Panc1 (cell line): ENCODE data around the gene CMIP. TPM values are rescaled to one million over a fixed set of nuclear protein-coding genes. Genes with fewer than 3 reads are reported as not detected.

Source experiments
- ATAC-seq: fragments of 200-7000 bp; cut with Tn5 transposase; 2 replicates; pipeline ENCODE4 v1.9.1; 2020; ENCODE audit warnings: mild to moderate bottlenecking, moderate library complexity
- BruUV-seq: library from RNA; stranded (reverse); fragments of 400-500 nt; replicated peaks from 2 replicates; lab custom pipeline; 2021; lab: Mats Ljungman, UMichigan
- CTCF ChIA-PET: fragments of 300-600 bp; sonication (Branson Sonifier 250); formaldehyde crosslinking; loops from one replicate; lab custom pipeline; 2022; ENCODE audit warnings: antibody characterized with exemption; lab: Charles Lee
- POLR2A ChIA-PET: fragments of 300-600 bp; sonication (Branson Sonifier 250); formaldehyde crosslinking; loops from one replicate; lab custom pipeline; 2022; ENCODE audit warnings: antibody characterized with exemption; lab: Charles Lee
- DNase-seq: peaks from one replicate; pipeline ENCODE4 v3.0.0-alpha.2; 2010; ENCODE audit warnings: low read depth, low spot score
- H3K27ac ChIP-seq: 2 replicates; pipeline ENCODE4 v1.5.1; 2011; ENCODE audit warnings: mild to moderate bottlenecking, low read length, inconsistent platforms
- H3K27me3 ChIP-seq: fragments of 200-500 bp; sonication (Bioruptor generic); 2 replicates; pipeline ENCODE4 v1.6.0; 2014; ENCODE audit warnings: low read length, inconsistent platforms; ENCODE audit not compliant: control insufficient read depth, insufficient read depth
- H3K36me3 ChIP-seq: fragments of 200-500 bp; sonication (Bioruptor generic); 2 replicates; pipeline ENCODE4 v1.5.1; 2014; ENCODE audit warnings: inconsistent platforms, mild to moderate bottlenecking, low read length, moderate library complexity; ENCODE audit not compliant: control insufficient read depth, insufficient read depth
- H3K4me1 ChIP-seq: 2 replicates; pipeline ENCODE4 v1.5.1; 2011; ENCODE audit warnings: inconsistent platforms, mild to moderate bottlenecking, low read length, moderate library complexity; ENCODE audit not compliant: control insufficient read depth, insufficient read depth
- H3K4me3 ChIP-seq, 2 experiments: 2 replicates each; pipeline ENCODE4 v1.5.1; 2011 to 2012; ENCODE audit warnings: low read depth in 2 of 2, low read length in 2 of 2, mild to moderate bottlenecking in 2 of 2, inconsistent platforms in 1 of 2, moderate library complexity in 1 of 2
- H3K9me3 ChIP-seq: fragments of 200-500 bp; sonication (Bioruptor generic); 2 replicates; pipeline ENCODE4 v1.5.1; 2014; ENCODE audit warnings: low read depth, mild to moderate bottlenecking, inconsistent platforms, low read length, moderate library complexity; ENCODE audit not compliant: control insufficient read depth, insufficient read depth
- CTCF ChIP-seq: fragments of 450-650 bp; IDR thresholded peaks from 2 replicates; pipeline ENCODE4 v1.5.1; 2017; ENCODE audit warnings: mild to moderate bottlenecking
- POLR2AphosphoS5 ChIP-seq: IDR thresholded peaks from 2 replicates; pipeline ENCODE4 v1.6.1; 2012; ENCODE audit warnings: mild to moderate bottlenecking, low read depth, low read length, moderate library complexity
- SIN3A ChIP-seq: IDR thresholded peaks from 2 replicates; pipeline ENCODE4 v1.6.1; 2012; ENCODE audit warnings: low read depth, mild to moderate bottlenecking, low read length, moderate library complexity, borderline replicate concordance; ENCODE audit not compliant: insufficient read depth
- TCF7L2 ChIP-seq: IDR thresholded peaks from 2 replicates; pipeline ENCODE4 v1.6.1; 2011; ENCODE audit warnings: mild to moderate bottlenecking, low read depth, low read length, inconsistent platforms
- in situ Hi-C: cut with HindIII; loops from 2 replicates; pipeline ENCODE4 v1.10.0; 2016; ENCODE audit warnings: low sequenced_read_pairs, low pct_unique_long_range_greater_than_20kb
- intact Hi-C: fragments of 100-400 bp; cut with micrococcal nuclease; formaldehyde crosslinking; loops from one replicate; pipeline ENCODE4 v1.10.0; 2022; ENCODE audit not compliant: unreplicated experiment
- total RNA-seq: library from RNA; stranded (reverse); gene quantifications from one replicate; pipeline ENCODE4 v1.2.1, GENCODE V29; 2021; ENCODE audit not compliant: unreplicated experiment
- TF ChIP-seq, protein P1 (sequence below), 2 experiments: IDR thresholded peaks; 2 replicates each; pipeline ENCODE4 v1.6.1; 2011 to 2012; ENCODE audit warnings: low read depth in 2 of 2, control low read depth in 1 of 2, low read length in 1 of 2, mild to moderate bottlenecking in 1 of 2, moderate library complexity in 1 of 2; ENCODE audit not compliant: insufficient read depth in 1 of 2

CMIP gene
- total RNA-seq, 1 experiment from 2014 or later: 49.7 TPM

- no peak for ATAC-seq
- no peak overlapping the region for H3K4me3 ChIP-seq
- intact Hi-C loops (no loop called here), in situ Hi-C loops (no loop called here)
- no TSS peak for BruUV-seq
- TF ChIP-seq, protein P1, sequence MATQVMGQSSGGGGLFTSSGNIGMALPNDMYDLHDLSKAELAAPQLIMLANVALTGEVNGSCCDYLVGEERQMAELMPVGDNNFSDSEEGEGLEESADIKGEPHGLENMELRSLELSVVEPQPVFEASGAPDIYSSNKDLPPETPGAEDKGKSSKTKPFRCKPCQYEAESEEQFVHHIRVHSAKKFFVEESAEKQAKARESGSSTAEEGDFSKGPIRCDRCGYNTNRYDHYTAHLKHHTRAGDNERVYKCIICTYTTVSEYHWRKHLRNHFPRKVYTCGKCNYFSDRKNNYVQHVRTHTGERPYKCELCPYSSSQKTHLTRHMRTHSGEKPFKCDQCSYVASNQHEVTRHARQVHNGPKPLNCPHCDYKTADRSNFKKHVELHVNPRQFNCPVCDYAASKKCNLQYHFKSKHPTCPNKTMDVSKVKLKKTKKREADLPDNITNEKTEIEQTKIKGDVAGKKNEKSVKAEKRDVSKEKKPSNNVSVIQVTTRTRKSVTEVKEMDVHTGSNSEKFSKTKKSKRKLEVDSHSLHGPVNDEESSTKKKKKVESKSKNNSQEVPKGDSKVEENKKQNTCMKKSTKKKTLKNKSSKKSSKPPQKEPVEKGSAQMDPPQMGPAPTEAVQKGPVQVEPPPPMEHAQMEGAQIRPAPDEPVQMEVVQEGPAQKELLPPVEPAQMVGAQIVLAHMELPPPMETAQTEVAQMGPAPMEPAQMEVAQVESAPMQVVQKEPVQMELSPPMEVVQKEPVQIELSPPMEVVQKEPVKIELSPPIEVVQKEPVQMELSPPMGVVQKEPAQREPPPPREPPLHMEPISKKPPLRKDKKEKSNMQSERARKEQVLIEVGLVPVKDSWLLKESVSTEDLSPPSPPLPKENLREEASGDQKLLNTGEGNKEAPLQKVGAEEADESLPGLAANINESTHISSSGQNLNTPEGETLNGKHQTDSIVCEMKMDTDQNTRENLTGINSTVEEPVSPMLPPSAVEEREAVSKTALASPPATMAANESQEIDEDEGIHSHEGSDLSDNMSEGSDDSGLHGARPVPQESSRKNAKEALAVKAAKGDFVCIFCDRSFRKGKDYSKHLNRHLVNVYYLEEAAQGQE (IDR thresholded peaks at IDR 0.05; ENCODE audit: insufficient read depth in 1 of 2, low read depth in 2 of 2, low read length in 1 of 2): no peak
- TF ChIP-seq SIN3A (no peak), TCF7L2 (no peak), POLR2AphosphoS5 (no peak)
- H3K4me1 ChIP-seq: no peaks in the 10 kb centered on the region
- ChIA-PET POLR2A (no interaction called here), CTCF (no interaction called here)
- no peaks in the 10 kb centered on the region for H3K27me3 ChIP-seq
- DNase-seq: no peak
- no peak overlapping the region for H3K27ac ChIP-seq
- no peaks in the 10 kb centered on the region for H3K36me3 ChIP-seq
- H3K9me3 ChIP-seq: no peaks in the 10 kb centered on the region
Observed at GRCh38 chr16:81717662-81718189, 273.1 kb downstream of the CMIP start.

- intact Hi-C loops: no loop called here
- Histone ChIP-seq H3K27me3 (no peaks in the 10 kb centered on the region), H3K4me3 (no peak overlapping the region), H3K36me3 (no peaks in the 10 kb centered on the region), H3K9me3 (no peaks in the 10 kb centered on the region), H3K4me1 (no peaks in the 10 kb centered on the region), H3K27ac (no peak overlapping the region)
- in situ Hi-C loops: no loop called here
- DNase-seq (no peak), ATAC-seq (no peak)
- ChIA-PET POLR2A (no interaction called here), CTCF (no interaction called here)
- BruUV-seq: no TSS peak
- TF ChIP-seq SIN3A (no peak), TCF7L2 (no peak), CTCF (no peak), POLR2AphosphoS5 (no peak)
- TF ChIP-seq, protein P1 (IDR thresholded peaks at IDR 0.05; ENCODE audit: insufficient read depth in 1 of 2, low read depth in 2 of 2, low read length in 1 of 2): no peak
Observed at GRCh38 chr16:81718637-81719036, 274.0 kb downstream of the CMIP start.
